Measurements from ENCODE around the gene RARRES2. TPM values are rescaled to one million over a fixed set of nuclear protein-coding genes. Genes with fewer than 3 reads are reported as not detected.

RARRES2 gene
- total and polyA plus RNA-seq, 2 of the 13 experiments (the other 11 are each of a cell fraction or from before 2014, with no cell fraction given), result 134 to 172 TPM

GRCh38 chr7:150340024-150340749, 1.2 kb downstream of the RARRES2 start (continued):
- TF ChIP-seq NFAT5 (CRISPR knock-in tag; IDR thresholded peaks at IDR 0.05) (no peak), GTF2F1 (IDR thresholded peaks at IDR 0.05; ENCODE audit: low read length) (no peak), CBX1 (IDR thresholded peaks at IDR 0.05; ENCODE audit: low read depth) (no peak), KLF13 (CRISPR knock-in tag; IDR thresholded peaks at IDR 0.05) (0 out of 2 replicates have a peak, but pooled peaks have one; percentile 36), E2F5 (CRISPR knock-in tag; conservative IDR thresholded peaks at IDR 0.05) (no peak), E2F2 (CRISPR knock-in tag; IDR thresholded peaks at IDR 0.05; ENCODE audit: borderline replicate concordance) (no peak), SMAD9 (CRISPR knock-in tag; IDR thresholded peaks at IDR 0.05) (no peak), ZHX2 (IDR thresholded peaks at IDR 0.05; ENCODE audit: low read depth) (no peak), ZHX2 (CRISPR knock-in tag; IDR thresholded peaks at IDR 0.05; ENCODE audit: borderline replicate concordance) (no peak), SKIL (CRISPR knock-in tag; IDR thresholded peaks at IDR 0.05; ENCODE audit: borderline replicate concordance) (peak; percentile 40; the same call in 1 of the 2 replicates), MTERF4 (CRISPR knock-in tag; IDR thresholded peaks at IDR 0.05) (no peak)

Data from HepG2 (cell line).